Fibroblast of the aortic adventitia (primary cell): ENCODE measurements around the gene ST6GALNAC3. TPM values are rescaled to one million over a fixed set of nuclear protein-coding genes. Genes with fewer than 3 reads are reported as not detected.

Source experiments
- DNase-seq: peaks from one replicate; pipeline ENCODE4 v3.0.0-alpha.2; 2010; ENCODE audit warnings: low read depth
- H3K4me3 ChIP-seq: 2 replicates; pipeline ENCODE4 v1.5.1; 2011; ENCODE audit warnings: low read depth, mild to moderate bottlenecking, control low read depth, low read length, moderate library complexity
- total RNA-seq: library from RNA; depleted of rRNA; stranded (reverse); fragments of >200 nt; gene quantifications from 2 replicates; pipeline ENCODE4 v1.2.3, GENCODE V29; 2012; ENCODE audit warnings: low replicate concordance
- TF ChIP-seq, protein P1 (sequence below): IDR thresholded peaks from 2 replicates; pipeline ENCODE4 v1.5.1; 2011; ENCODE audit warnings: mild to moderate bottlenecking, low read length, control low read depth, inconsistent platforms; ENCODE audit not compliant: insufficient read depth

ST6GALNAC3 gene
- total RNA-seq, 1 donor, result 3.1 TPM

DNA sequence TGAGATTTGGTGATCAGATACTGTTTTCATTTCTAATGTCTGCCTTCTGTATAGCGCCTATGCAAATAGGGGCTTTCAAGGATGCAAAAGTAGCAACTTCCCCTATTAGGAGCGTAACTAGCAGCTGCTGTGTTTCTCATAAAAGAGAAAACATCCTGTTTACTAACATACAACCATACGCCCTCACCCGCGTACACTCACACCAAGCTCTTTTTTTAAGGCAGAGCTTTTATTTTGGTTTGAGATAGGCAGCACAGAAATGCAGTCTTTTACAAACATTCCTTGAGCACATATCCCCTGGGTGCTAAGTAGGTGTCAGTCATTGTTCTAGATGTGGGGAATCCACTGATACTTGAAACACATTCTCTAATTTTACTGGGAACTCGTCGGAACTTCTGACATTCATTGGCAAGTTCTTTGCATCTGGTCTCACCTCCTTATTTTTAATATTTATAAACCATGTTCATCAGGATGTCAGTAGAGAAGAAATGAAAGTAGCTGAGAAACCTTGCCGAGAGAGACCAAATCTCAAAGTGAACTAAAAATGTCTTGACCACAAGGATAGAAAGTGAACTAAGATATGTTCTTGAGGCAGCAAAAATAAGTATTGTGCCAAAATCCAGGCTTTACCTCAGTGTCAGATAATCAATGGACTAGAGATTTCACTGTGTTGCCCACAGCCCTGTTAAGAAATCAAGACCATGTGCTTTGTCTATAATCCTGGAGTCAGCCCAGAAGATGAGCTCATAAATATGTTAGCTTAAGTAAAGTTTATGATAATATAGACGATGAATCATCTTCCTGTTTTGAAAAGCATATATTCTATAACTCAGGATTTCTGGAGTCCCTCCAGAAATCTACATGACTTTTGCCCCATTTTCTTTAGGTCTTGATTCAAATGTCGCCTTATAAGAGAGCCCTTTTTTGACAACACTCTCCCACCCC is 350.9 kb downstream of the ST6GALNAC3 start:
- H3K4me3 ChIP-seq, result no peak overlapping the region
- DNase-seq, result peak; percentile 17
- TF ChIP-seq, protein P1, sequence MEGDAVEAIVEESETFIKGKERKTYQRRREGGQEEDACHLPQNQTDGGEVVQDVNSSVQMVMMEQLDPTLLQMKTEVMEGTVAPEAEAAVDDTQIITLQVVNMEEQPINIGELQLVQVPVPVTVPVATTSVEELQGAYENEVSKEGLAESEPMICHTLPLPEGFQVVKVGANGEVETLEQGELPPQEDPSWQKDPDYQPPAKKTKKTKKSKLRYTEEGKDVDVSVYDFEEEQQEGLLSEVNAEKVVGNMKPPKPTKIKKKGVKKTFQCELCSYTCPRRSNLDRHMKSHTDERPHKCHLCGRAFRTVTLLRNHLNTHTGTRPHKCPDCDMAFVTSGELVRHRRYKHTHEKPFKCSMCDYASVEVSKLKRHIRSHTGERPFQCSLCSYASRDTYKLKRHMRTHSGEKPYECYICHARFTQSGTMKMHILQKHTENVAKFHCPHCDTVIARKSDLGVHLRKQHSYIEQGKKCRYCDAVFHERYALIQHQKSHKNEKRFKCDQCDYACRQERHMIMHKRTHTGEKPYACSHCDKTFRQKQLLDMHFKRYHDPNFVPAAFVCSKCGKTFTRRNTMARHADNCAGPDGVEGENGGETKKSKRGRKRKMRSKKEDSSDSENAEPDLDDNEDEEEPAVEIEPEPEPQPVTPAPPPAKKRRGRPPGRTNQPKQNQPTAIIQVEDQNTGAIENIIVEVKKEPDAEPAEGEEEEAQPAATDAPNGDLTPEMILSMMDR, result no peak

DNA sequence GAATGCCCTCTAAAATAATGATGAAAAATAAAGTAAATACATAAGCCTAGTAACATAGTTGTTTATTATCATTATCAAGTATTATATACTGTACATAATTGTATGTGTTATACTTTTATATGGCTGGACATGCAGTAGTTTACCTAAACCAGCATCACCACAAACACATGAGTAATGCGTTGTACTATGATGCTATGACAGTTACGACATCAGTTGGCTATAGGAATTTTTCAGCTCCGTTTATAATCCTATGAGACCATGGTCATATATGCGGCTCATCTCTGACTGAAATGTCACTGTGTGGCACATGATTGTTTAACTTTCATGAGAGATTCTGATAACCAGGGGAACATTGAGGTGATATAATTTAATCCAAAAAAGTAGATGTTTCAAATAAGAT is 352.1 kb downstream of the ST6GALNAC3 start:
- TF ChIP-seq, protein P1, result no peak
- no peak for DNase-seq
- no peak overlapping the region for H3K4me3 ChIP-seq

DNA sequence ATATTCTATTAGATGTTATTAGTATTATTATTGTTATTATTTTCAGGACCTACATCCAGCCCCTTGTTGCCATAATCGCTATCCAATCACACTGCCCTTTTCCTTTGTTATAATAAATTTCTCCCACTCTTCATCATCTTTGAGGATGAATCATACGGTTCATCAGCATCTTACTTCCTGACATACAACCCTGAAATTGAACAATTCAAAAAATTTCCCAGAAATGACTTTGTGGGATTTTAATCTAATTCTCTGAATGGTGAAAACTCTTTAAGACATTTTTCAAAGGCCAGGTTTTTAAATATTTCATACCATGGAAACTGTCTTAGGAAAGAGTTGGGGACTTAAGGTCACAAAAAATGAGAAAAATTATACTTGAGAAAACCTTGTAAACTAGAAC is 353.5 kb downstream of the ST6GALNAC3 start:
- TF ChIP-seq, protein P1, result no peak
- DNase-seq, result no peak
- no peak overlapping the region for H3K4me3 ChIP-seq

DNA sequence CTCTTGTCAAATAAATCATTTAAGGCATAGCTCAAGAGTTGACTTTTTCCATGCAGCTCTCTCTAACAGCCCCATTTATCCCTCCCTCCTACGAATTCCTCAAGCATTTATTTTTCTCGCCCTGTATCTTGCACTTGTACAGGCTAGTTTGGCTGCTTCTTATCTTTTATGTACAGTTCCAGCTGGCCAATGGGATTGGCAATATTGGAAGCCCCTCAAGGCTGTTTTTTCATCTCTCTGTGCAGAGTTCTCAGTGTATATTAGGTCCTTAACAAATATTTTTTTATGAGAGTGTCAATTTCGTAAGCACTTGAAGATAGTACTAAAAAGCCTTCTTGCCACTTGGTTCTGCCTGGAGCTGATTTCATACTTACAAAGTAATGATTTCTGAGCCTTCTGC is 356.0 kb downstream of the ST6GALNAC3 start:
- TF ChIP-seq, protein P1, result no peak
- no peak overlapping the region for H3K4me3 ChIP-seq
- DNase-seq, result peak; percentile 9

DNA sequence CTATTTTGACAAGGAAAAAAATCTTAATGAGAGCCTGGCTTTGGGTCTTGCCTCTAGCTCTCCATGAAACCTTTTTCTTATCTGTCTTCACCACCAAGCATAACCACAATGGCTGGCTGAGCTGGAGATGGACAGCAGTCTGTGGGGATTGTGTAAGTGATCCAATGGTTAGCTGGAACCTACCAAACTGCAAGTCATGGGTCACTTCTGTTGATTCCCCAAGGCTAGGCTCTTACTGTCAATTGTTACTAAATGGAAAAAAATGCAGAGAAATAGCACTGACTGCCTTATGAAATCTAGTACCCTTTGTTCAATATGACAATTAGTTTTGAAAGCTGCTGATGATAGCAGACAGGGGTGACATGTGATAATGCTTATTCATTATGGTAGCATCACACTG is 359.0 kb downstream of the ST6GALNAC3 start:
- no peak overlapping the region for H3K4me3 ChIP-seq
- peak; percentile 2 for DNase-seq
- TF ChIP-seq, protein P1, result no peak

DNA sequence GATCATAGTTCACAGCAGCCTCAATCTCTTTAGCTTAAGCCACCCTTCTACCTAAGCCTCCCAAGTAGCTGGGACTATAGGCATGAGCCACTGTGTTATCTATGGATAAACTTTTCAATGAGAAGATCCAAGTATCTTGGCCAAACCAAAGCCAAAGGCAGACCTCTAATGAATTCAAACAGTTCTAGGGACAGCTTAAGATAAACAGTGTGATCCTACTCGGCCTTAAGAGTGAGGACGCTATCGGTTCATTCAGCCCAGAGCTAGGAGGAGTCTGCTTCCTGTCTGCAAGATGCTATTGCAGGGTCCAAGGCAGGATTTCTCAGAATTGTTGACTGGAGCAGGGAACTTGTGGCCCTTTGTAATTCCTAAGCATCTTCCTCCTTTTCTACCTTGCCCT is 368.7 kb downstream of the ST6GALNAC3 start:
- H3K4me3 ChIP-seq, result no peak overlapping the region
- TF ChIP-seq, protein P1, result no peak
- DNase-seq, result no peak
